ENCODE results near the gene ST3GAL4.
"Not testable (repeated sequence)": the region's sequence is repeated elsewhere in the genome, so short reads cannot be mapped to it uniquely, and the experiment has no call there.

ST3GAL4 gene

DNA sequence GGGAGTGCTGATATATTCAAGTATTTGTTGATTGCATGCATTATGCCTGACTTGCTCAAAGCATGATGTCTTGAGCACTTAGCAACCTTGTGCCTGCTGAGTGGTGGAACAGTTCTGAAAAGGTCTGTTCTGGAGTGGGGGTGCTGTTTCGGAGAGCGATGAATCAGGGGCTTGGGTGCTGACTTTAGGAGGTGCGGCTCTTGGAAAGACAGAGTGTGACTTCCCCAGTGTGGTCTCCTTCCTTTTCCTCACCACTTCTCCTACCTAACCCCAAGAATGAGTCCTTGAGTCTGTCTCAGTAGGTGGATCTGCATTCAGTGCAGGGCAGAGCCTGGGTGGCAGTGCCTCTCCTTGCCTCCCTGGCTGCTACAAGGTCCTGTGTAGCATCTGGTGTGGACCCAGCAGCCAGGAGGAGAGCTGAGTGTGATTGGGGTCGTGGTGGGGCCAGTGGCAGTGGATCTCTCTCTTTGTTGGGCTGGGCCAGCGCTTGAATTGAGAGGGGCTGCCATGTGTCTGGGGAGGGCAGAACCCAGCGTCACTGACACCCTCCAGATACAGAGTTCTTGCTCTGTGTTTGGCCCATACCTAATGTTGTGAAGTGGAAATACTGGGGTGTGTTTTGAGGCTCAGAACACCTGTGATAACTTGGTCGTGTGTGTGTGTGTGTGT, 35.9 kb downstream of the ST3GAL4 start:
- DNase-seq: no peak

DNA sequence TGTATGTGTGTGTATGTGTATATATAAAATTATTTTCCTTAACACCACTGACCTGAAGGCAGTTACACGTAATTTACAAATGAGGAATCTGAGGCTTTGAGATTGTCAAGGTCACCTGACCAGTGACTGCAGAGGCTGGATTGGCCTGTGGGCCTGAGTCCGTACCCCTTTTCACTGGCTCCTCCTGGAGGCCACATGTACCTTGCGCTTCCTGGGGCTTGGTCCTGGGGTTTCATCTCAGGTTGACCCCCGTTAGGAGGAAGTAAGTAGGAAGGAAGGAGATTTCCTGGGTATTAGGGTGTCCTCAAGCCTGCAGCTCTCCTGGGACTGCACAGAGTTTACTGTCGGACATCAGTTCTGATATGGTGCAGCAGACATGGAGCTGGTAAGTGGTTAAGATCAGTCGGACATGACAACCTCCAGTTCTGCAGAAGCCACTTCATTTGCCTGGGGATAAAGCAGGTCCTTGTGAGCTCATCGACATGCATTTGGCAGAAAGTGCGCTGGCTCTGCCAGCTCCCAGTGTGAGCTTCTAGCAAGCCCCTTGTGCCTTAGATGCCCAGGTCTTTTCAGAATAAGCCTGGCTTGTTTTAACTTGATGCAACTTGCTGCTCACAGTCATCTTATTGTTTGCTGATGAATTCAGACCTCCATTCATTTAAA, 36.6 kb downstream of the ST3GAL4 start:
- no peak for DNase-seq

DNA sequence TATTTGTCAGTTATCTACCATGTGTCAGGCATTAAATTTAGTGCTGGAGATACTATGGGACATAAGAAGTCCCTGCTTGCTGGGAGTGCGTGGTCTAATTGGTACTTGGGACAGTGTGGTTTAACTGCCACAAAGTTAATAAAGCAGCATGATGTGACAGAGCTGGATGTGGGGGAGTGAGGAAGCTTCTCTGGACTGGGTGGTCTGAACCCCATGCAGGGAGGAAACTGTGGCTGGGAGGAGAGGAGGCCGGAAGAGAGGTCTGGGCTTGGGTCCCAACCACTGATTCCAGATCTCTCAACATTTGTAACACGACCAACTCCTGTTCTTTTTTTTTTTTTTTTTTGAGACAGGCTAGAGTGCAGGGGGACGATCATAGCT, 37.1 kb downstream of the ST3GAL4 start:
- no peak for DNase-seq

DNA sequence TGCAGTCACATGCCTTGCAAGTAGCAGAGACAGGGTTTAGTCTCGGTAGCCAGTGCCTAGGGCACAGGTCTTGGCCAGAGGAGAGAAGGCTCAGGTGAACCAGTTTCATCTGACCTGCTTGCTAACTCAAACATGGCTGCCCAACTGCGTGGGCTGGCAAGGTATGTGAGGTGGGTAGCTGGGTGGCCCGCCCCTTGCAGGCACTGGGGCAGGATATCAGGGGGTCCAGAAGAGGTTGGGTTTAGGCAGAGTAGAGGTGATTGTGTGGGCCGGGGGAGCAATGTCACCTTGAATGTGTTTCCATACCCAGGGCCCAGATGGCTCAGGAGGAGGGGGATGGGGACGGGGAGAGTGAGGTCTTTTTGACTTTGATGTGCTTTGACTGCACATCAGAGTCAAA, 37.7 kb downstream of the ST3GAL4 start:
- DNase-seq: no peak

DNA sequence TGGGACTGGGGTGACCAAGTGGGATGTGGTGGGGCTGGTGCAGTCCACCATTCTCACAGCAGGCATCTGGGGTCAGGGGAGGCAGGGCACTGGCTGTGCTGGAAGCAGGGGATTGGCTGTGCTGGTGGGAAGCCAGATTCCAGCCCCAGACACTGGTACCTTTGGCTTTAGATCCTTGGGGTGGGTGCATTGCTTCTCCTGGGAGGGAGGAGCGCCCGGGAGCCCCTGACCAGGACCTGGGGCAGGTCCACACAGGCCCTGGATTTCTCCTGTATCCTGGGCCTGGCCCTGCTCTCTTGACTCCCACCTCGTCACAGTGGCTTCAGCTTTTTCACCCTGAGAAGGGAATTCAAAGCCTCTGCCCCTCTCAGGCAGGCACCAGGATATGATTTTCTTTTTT, 38.5 kb downstream of the ST3GAL4 start:
- DNase-seq: no peak

DNA sequence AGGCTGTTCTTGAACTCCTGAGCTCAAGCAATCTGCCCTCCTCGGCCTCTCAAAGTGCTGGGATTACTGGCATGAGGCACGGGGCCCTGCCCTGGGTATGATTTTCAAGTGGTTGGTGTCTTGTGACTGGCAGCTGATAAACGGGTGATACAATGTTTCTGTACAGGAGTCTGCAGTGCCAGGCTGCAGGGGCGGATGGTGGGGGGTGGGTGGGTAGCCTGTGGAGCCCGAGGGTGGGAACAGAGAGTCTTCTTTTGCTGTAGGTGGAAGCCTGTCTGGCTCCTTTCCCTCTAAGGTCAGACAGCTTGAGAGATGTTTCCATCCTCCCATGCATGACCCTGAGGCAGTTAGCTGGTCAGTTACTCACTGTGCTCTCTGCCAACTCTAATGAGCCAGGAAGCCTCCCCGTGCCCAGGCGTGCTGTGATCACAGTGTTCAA, 39.2 kb downstream of the ST3GAL4 start:
- not testable (repeated sequence) for DNase-seq

- not testable (repeated sequence) for DNase-seq
Observed at GRCh38 chr11:126395784-126396183, 40.3 kb downstream of the ST3GAL4 start.

DNA sequence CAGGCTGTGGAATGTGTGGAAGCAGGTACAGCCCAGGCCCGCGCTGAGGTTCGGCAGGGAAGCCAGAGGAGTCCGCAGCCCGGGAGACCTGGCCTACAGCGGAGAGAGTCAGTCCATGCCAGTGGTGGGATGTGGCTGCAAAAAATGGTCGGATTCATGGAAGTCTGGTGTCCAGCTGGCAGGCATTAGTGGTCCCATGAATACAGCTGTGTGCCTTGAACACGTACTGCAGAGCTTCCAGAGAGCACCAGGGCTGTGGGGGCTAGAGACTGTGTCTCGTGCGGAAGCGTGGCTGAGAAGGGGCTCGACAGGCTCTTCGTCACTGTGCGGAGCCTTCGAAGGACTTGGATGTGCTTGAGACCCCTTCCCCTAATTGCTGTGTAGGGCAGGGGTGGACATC, 40.8 kb downstream of the ST3GAL4 start:
- not testable (repeated sequence) for DNase-seq

DNA sequence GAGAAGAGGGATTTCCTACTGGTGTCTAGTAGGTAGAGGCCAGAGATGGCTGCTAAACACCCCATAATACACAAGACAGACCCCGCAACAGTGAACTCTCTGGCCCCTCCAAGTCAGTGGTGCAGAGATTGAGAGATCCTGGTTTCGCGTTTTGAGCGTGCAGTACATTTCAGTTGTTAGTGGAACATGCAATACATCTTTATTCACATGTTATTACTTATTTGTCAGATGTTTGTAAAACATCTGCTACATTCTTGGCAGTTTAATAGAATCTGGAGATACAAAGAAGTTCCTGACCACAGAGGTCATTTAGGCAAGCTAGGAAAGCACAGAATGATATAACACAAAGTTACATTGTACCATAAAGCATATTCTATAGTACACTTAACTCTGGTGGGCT, 41.5 kb downstream of the ST3GAL4 start:
- DNase-seq: no peak

- DNase-seq: no peak
Observed at GRCh38 chr11:126398296-126398695, 42.8 kb downstream of the ST3GAL4 start.

GRCh38 chr11:126398721-126399120, 43.2 kb downstream of the ST3GAL4 start:
- DNase-seq: no peak

DNA sequence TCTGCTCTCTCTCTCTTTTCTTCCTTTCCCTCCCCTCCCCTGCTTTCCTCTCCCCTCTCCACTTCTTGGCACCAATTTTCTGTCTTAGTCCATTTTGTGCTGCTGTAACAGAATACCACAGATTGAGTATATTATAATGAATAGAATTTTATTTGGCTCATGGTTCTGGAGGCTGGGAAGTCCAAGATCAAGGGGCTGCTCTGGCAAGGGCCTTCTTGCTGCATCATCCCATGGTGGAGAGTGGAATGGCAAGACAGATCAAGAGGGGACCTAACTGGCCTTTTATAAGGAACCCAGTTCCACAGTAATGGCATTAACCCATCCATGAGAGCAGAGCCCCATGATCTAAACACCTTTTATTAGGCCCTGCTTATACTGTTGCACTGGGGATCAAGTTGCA, 44.5 kb downstream of the ST3GAL4 start:
- no peak for DNase-seq

- no peak for DNase-seq
Observed at GRCh38 chr11:126400479-126400878, 45.0 kb downstream of the ST3GAL4 start.

- DNase-seq: no peak
Observed at GRCh38 chr11:126403022-126403581, 47.6 kb downstream of the ST3GAL4 start.

- DNase-seq: no peak
Observed at GRCh38 chr11:126403658-126404057, 48.2 kb downstream of the ST3GAL4 start.

DNA sequence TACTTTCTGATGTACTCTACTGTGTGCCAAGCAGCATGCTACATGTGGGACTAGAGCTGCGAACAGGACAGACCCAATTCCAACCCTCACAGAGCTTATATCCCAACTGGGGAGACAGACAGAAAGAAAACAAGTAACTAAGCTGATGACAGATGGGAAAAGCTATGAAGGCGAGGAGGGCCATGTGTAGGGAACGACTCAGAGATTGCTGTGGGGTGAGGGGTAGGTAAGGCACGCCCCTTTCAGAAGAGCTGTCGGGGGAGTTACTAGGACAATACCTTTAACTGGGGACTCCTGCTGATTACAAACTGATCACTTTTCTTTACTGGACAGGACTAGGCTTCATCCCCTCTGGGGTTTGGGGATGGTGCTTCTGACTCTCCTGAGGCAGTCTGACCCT, 48.9 kb downstream of the ST3GAL4 start:
- DNase-seq: no peak

- DNase-seq: no peak
Observed at GRCh38 chr11:126405374-126405773, 49.9 kb downstream of the ST3GAL4 start.

DNA sequence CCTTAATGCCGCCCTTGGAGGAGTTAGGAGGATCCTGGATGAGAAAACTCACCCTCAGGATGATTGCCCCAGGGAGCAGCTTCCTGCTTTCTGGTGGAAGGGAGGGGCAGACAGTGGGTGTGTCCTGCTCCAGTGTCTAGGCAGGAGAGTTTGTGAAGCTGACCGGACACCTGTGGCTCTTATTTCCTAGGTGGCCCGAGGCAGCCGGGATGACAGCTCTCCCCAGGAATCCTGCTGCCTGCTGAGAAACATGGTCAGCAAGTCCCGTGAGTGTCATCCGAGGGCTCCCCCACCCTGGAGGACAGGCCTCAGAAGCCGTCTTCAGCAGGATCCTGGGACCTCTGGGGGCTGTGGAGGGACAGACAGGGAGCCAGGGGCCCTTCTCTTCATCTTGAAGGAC, 50.4 kb downstream of the ST3GAL4 start:
- no peak for DNase-seq

- DNase-seq: no peak
Observed at GRCh38 chr11:126406368-126406767, 50.9 kb downstream of the ST3GAL4 start.

- DNase-seq: no peak
Observed at GRCh38 chr11:126407101-126407521, 51.6 kb downstream of the ST3GAL4 start.

GRCh38 chr11:126407682-126408288, 52.3 kb downstream of the ST3GAL4 start:
- DNase-seq: no peak

- no peak for DNase-seq
Observed at GRCh38 chr11:126408496-126408895, 53.0 kb downstream of the ST3GAL4 start.

DNA sequence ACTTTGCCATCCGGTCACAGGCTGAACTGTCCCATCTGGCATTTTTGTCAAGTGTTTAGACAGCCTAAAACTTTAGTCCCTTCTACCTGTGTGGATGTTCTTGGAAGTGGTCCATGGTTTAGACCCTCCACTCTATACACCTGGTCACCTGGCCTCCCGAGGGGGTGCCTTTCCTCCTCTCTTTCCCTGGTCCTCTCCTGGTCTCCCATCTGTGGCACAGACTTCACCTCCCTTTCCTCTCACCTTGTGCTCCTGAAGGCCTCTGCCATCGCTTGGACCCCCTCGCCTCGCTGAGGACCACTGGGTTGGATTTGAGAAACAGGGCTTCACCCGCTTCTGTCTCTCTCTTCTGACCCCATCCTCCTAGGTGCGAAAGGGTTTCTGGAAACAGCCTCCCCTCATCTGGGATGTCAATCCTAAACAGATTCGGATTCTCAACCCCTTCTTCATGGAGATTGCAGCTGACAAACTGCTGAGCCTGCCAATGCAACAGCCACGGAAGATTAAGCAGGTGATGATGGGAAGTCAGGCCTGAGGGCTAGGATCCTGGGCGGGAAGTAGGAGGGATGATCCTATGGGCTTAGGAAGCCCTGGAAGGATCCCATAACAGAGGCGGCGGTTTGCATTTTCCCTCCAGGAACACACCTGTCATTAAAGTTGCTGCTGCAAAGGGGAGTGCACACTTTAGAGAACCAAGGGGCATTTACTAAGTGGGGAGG, 53.6 kb downstream of the ST3GAL4 start:
- DNase-seq: no peak

Data from stimulated activated CD4-positive, alpha-beta T cell treated with anti-CD3 and anti-CD28 coated beads, Interleukin-12 subunit alpha, Interleukin-12 subunit beta, amount 100 ng/mL, for 4 hours (primary cell).